Transverse colon (tissue), 3 donors: Measurements from ENCODE around the gene GABRG3.

Source experiments
- CTCF ChIP-seq, 5 experiments: fragments of 200-600 bp in 3 of 5; fragments of 450-650 bp in 2 of 5; sonication (generic) in 3 of 5; IDR thresholded peaks; 1 replicate in 2 of 5; 2 replicates in 3 of 5; pipeline ENCODE4 v1.5.1; 2016 to 2017; ENCODE audit warnings: antibody characterized with exemption in 5 of 5, inconsistent platforms in 3 of 5, mild to moderate bottlenecking in 2 of 5, moderate library complexity in 1 of 5
- EP300 ChIP-seq: sonication (generic); formaldehyde crosslinking; IDR thresholded peaks from one replicate; pipeline ENCODE4 v1.6.1; 2017; ENCODE audit warnings: antibody characterized with exemption, low read depth

DNA sequence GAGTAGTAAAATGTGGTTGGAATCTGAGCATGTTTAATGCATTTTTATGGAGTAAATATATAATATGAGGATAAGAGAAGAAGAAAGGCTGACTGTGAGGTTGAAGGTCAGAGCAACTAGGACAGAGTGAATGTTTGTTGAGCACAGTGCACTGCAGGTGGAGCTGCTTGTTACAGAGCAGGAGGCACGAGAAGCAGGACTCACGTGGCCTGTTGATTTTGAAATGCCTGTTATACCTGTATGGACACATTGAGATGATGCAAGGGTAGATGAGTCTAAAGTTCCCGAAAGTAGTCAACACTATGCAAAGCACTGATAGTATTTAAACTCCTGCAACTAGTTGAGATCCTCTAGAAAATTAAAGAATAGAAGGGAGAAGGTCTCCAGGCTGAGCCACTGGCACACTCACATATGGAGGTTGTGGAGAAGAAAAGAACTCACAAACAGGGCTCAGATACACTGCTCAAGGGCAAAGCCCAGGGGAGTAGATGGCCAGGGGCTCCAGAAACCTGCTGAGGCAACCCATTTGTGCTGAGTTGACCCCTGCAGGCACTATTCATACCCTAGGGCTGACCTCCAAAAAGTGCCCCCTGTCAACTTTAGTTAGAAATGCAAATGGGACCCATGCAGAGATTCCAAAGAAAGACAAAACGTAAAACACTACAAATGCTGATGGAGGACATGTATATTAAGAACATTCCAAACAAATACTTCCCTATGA is 541.5 kb downstream of the GABRG3 start:
- no peak for TF ChIP-seq CTCF (IDR thresholded peaks at IDR 0.05)
- no peak for TF ChIP-seq EP300
